Lung (tissue), 5 donors: ENCODE data around the gene TRIM49C. TPM values are rescaled to one million over a fixed set of nuclear protein-coding genes. Genes with fewer than 3 reads are reported as not detected.

Experiments
- polyA plus RNA-seq, 2 donors: library from polyadenylated mRNA; stranded (reverse); fragments of 200-250 nt; gene quantifications; one replicate each; pipeline ENCODE4 v1.2.1, GENCODE V29; 2013
- small RNA-seq: library from RNA; depleted of rRNA; stranded (forward); fragments of <200 nt; gene quantifications from one replicate; pipeline ENCODE3, GENCODE V24; 2014; ENCODE audit warnings: low replicate concordance
- total RNA-seq, 2 donors: library from RNA; depleted of rRNA in 1 of 2; stranded (reverse); fragments of >200 nt in 1 of 2; gene quantifications; one replicate each; pipeline ENCODE4 v1.2.1, GENCODE V29; 2014 to 2021
- donor health status: Bipolar disorder and iron deficiency.
- donor health status: healthy.
- donor health status: DM: yes; HTN: yes; CAD: no.

The TRIM49C gene
- total and polyA plus RNA-seq, 4 donors = not detected

Small RNAs within 50 kb of the gene (small RNA-seq; reads per million reads assigned to genes)
- not detected for gene AP000827.1

Other genes with a start within 250 kb of the TRIM49C start
- gene TRIM49, start 222.5 kb upstream of the TRIM49C start, total RNA-seq = not detected
- not detected for gene TRIM49, start 222.5 kb upstream of the TRIM49C start, polyA plus RNA-seq
- gene TRIM64B, start 152.6 kb upstream of the TRIM49C start, total RNA-seq = under 1 TPM in 1 of 2 donors, not detected in 1; 0.11 TPM
- not detected for gene TRIM64B, start 152.6 kb upstream of the TRIM49C start, polyA plus RNA-seq
- not detected for gene TRIM49D1, start 108.9 kb upstream of the TRIM49C start, total RNA-seq
- gene TRIM49D1, start 108.9 kb upstream of the TRIM49C start, polyA plus RNA-seq = not detected
- gene TRIM49D2, start 107.0 kb upstream of the TRIM49C start, total RNA-seq = not detected
- not detected for gene TRIM49D2, start 107.0 kb upstream of the TRIM49C start, polyA plus RNA-seq
- gene TRIM64, start 65.1 kb upstream of the TRIM49C start, total RNA-seq = not detected
- not detected for gene TRIM64, start 65.1 kb upstream of the TRIM49C start, polyA plus RNA-seq
- not detected for gene UBTFL1, start 54.8 kb downstream of the TRIM49C start, total RNA-seq
- gene UBTFL1, start 54.8 kb downstream of the TRIM49C start, polyA plus RNA-seq = not detected
- 10 to 100 TPM in 1 of 2 donors, under 1 TPM in 1; 0.86 to 32.0 TPM for gene NAALAD2, start 103.6 kb downstream of the TRIM49C start, total RNA-seq
- gene NAALAD2, start 103.6 kb downstream of the TRIM49C start, polyA plus RNA-seq = under 1 TPM; 0.14 to 0.49 TPM
- 10 to 100 TPM; 23.3 to 80.4 TPM for gene CHORDC1, start 191.9 kb downstream of the TRIM49C start, total RNA-seq
- gene CHORDC1, start 191.9 kb downstream of the TRIM49C start, polyA plus RNA-seq = 10 to 100 TPM; 20.4 to 22.0 TPM